ENCODE results near the gene HHLA2. TPM values are rescaled to one million over a fixed set of nuclear protein-coding genes. Genes with fewer than 3 reads are reported as not detected.

HHLA2 gene, protein sequence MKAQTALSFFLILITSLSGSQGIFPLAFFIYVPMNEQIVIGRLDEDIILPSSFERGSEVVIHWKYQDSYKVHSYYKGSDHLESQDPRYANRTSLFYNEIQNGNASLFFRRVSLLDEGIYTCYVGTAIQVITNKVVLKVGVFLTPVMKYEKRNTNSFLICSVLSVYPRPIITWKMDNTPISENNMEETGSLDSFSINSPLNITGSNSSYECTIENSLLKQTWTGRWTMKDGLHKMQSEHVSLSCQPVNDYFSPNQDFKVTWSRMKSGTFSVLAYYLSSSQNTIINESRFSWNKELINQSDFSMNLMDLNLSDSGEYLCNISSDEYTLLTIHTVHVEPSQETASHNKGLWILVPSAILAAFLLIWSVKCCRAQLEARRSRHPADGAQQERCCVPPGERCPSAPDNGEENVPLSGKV
- not detected in 2 replicates for total RNA-seq (2014; rRNA removed; shearing (Covaris generic))
- not detected in 2 replicates for polyA plus RNA-seq (2016; fragmentation: Nextera tagmentation; extraction: Ambion mirVana)
- long read RNA-seq: 0 reads

DNA sequence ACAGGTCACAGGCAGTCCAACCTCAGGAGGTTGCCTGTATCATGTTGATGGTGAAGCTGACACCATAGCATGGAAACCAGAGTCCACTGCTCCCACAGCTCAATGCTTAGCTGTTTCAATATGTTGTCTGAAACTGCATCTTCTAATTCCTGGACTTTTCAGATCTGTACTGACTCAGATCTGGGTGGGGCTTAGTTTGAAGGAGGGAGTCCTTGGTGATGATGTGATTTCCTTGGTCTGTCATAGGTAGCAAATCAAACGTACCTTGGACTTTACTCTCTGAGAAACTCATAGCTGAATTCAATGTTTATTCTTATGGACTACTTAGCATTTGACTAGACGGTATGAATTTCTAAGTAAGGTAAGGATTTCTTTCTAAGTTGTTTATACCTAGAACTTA is at the start of gene HHLA2:
TSS of gene HHLA2 (plus strand) at position 310 of the 400 bp plus-strand sequence. CDS start 55,266 bp downstream, outside the sequence.
- no peak within 1 kb of the TSS for H3K4me3 Mint-ChIP-seq
- Histone ChIP-seq H4K20me1 (replicated peaks; ENCODE audit: insufficient read depth) (no peaks in the 10 kb centered on the region), H3K27me3 (ENCODE audit: insufficient read depth) (no peaks in the 10 kb centered on the region), H3K27ac (ENCODE audit: low read depth) (no peak within 1 kb of the TSS), H3K36me3 (ENCODE audit: insufficient read depth) (no peaks in the 10 kb centered on the region), H3K9me2 (ENCODE audit: insufficient read depth) (peaks cover 4% of the 10 kb centered on the region; the same call in 1 of the 2 replicates), H3K79me2 (replicated peaks; ENCODE audit: insufficient read depth) (no peaks in the 10 kb centered on the region), H3F3A (replicated peaks; ENCODE audit: low read depth) (no peaks in the 10 kb centered on the region), H3K4me3 (no peak within 1 kb of the TSS), H2AFZ (no peak within 1 kb of the TSS; the same call in 1 of the 2 replicates), H3K4me1 (ENCODE audit: insufficient read depth) (0 out of 2 replicates have a peak, but pooled peaks cover 4% of the 10 kb centered on the region), H3K4me2 (no peak within 1 kb of the TSS)
- ATAC-seq (no peak), DNase-seq (ENCODE audit: low spot score) (no peak)
- H3K4me1 Mint-ChIP-seq: peaks cover 13% of the 10 kb centered on the region
- H3K27me3 Mint-ChIP-seq (ENCODE audit: insufficient read depth, low read depth, poor library complexity): no peaks in the 10 kb centered on the region
- no peak within 1 kb of the TSS for H3K27ac Mint-ChIP-seq
- H3K36me3 Mint-ChIP-seq (ENCODE audit: low read depth): no peaks in the 10 kb centered on the region
- no peaks in the 10 kb centered on the region for H3K9me3 Mint-ChIP-seq
- TF ChIP-seq ZNF114 (CRISPR knock-in tag; IDR thresholded peaks at IDR 0.05): no peak

DNA sequence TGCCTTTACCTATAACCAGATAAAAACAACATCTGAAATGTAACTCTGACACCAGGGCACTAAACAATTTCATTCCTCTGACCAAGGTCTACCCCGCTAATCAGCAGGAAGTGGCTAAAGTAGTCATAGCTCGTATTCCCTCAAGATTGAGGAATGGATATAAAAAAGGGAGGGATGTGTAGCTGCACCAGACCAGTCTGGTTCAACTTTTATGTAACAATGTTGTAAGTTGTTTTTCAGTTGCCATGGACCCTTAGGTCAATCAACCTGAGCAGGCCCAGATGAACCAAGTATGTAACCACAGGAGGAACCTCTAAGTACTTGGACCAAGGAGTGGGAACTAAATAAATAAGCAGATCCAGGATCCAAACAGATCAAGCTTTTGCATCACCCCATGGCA is 45.7 kb upstream of the HHLA2 start:
- no peak overlapping the region for H3K4me2 ChIP-seq
- H3F3A ChIP-seq (replicated peaks; ENCODE audit: low read depth): no peaks in the 10 kb centered on the region
- Mint-ChIP-seq H3K27ac (no peak overlapping the region), H3K36me3 (ENCODE audit: low read depth) (peaks cover under 1% of the 10 kb centered on the region; the same call in 1 of the 3 replicates), H3K4me3 (no peak overlapping the region), H3K9me3 (peaks cover 2% of the 10 kb centered on the region; the same call in 1 of the 3 replicates), H3K4me1 (no peaks in the 10 kb centered on the region), H3K27me3 (ENCODE audit: insufficient read depth, low read depth, poor library complexity) (no peaks in the 10 kb centered on the region)
- H2AFZ ChIP-seq: no peak overlapping the region
- no peak overlapping the region for H3K4me3 ChIP-seq
- H3K27ac ChIP-seq (ENCODE audit: low read depth): no peak overlapping the region
- no peak for ATAC-seq
- H3K27me3 ChIP-seq (ENCODE audit: insufficient read depth): no peaks in the 10 kb centered on the region
- TF ChIP-seq, protein P1, sequence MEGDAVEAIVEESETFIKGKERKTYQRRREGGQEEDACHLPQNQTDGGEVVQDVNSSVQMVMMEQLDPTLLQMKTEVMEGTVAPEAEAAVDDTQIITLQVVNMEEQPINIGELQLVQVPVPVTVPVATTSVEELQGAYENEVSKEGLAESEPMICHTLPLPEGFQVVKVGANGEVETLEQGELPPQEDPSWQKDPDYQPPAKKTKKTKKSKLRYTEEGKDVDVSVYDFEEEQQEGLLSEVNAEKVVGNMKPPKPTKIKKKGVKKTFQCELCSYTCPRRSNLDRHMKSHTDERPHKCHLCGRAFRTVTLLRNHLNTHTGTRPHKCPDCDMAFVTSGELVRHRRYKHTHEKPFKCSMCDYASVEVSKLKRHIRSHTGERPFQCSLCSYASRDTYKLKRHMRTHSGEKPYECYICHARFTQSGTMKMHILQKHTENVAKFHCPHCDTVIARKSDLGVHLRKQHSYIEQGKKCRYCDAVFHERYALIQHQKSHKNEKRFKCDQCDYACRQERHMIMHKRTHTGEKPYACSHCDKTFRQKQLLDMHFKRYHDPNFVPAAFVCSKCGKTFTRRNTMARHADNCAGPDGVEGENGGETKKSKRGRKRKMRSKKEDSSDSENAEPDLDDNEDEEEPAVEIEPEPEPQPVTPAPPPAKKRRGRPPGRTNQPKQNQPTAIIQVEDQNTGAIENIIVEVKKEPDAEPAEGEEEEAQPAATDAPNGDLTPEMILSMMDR (conservative IDR thresholded peaks at IDR 0.05; ENCODE audit: low read depth in 2 of 2): no peak
- TF ChIP-seq NANOG (IDR thresholded peaks at IDR 0.05; ENCODE audit: borderline replicate concordance) (no peak), JUNB (IDR thresholded peaks at IDR 0.05; ENCODE audit: unreplicated experiment) (no peak), ZNF331 (CRISPR knock-in tag; IDR thresholded peaks at IDR 0.05; ENCODE audit: low read depth) (no peak), CREB1 (CRISPR knock-in tag; IDR thresholded peaks at IDR 0.05; ENCODE audit: low read depth) (no peak), ZNF114 (CRISPR knock-in tag; IDR thresholded peaks at IDR 0.05) (no peak)
- H3K36me3 ChIP-seq (ENCODE audit: insufficient read depth): no peaks in the 10 kb centered on the region
- H3K79me2 ChIP-seq (replicated peaks; ENCODE audit: insufficient read depth): no peaks in the 10 kb centered on the region
- H4K20me1 ChIP-seq (replicated peaks; ENCODE audit: insufficient read depth): no peaks in the 10 kb centered on the region
- 0 out of 2 replicates have a peak, but pooled peaks cover 5% of the 10 kb centered on the region for H3K9me2 ChIP-seq (ENCODE audit: insufficient read depth)
- no peak for DNase-seq (ENCODE audit: low spot score)
- no peaks in the 10 kb centered on the region for H3K4me1 ChIP-seq (ENCODE audit: insufficient read depth)

DNA sequence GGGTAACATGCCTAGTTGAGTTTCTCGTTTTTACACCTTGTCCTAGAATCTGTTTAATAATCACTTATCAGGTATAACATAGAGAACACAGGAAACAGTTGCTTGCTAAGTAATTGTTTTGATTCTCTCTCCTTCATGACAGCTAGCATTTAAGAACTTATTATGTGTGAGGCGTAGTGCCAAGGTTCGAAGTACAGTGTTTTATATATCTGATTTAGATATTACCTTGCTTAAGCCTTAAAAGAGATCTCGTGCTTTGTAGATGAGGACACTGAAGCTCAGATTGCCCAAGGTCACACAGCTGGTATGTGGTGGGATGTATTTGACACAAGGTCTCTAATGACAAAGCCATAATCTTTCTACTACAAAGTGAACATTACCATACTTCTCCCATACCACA is 45.1 kb upstream of the HHLA2 start:
- Mint-ChIP-seq H3K4me3 (no peak overlapping the region), H3K27ac (no peak overlapping the region), H3K36me3 (ENCODE audit: low read depth) (no peaks in the 10 kb centered on the region), H3K4me1 (no peaks in the 10 kb centered on the region), H3K27me3 (ENCODE audit: insufficient read depth, low read depth, poor library complexity) (no peaks in the 10 kb centered on the region), H3K9me3 (no peaks in the 10 kb centered on the region)
- ATAC-seq: no peak
- Histone ChIP-seq H3K4me2 (no peak overlapping the region), H3F3A (replicated peaks; ENCODE audit: low read depth) (no peaks in the 10 kb centered on the region), H3K27me3 (ENCODE audit: insufficient read depth) (no peaks in the 10 kb centered on the region), H3K79me2 (replicated peaks; ENCODE audit: insufficient read depth) (no peaks in the 10 kb centered on the region), H3K9me2 (ENCODE audit: insufficient read depth) (0 out of 2 replicates have a peak, but pooled peaks cover 5% of the 10 kb centered on the region), H3K36me3 (ENCODE audit: insufficient read depth) (no peaks in the 10 kb centered on the region), H2AFZ (no peak overlapping the region), H3K27ac (ENCODE audit: low read depth) (no peak overlapping the region), H4K20me1 (replicated peaks; ENCODE audit: insufficient read depth) (no peaks in the 10 kb centered on the region), H3K4me1 (ENCODE audit: insufficient read depth) (no peaks in the 10 kb centered on the region), H3K4me3 (no peak overlapping the region)
- DNase-seq (ENCODE audit: low spot score): no peak
- TF ChIP-seq STAT1 (IDR thresholded peaks at IDR 0.05; ENCODE audit: unreplicated experiment) (no peak), POLR2AphosphoS5 (IDR thresholded peaks at IDR 0.05; ENCODE audit: low read depth) (no peak), ZNF114 (CRISPR knock-in tag; IDR thresholded peaks at IDR 0.05) (no peak)

Data from GM23338 (cell line).